GF-D8 (cell line): ENCODE results near the gene IGSF3.
"Not testable (repeated sequence)": the region's sequence is repeated elsewhere in the genome, so short reads cannot be mapped to it uniquely, and the experiment has no call there.

ENCODE experiments used
- DNase-seq: peaks from one replicate; lab custom pipeline; 2025; lab: John Stamatoyannopoulos, UW

Gene IGSF3

GRCh38 chr1:116596742-116597307 is 70.7 kb downstream of the IGSF3 start:
- not testable (repeated sequence) for DNase-seq

- DNase-seq = not testable (repeated sequence)
These were observed 71.4 kb downstream of the IGSF3 start for GRCh38 chr1:116595946-116596741.

DNA sequence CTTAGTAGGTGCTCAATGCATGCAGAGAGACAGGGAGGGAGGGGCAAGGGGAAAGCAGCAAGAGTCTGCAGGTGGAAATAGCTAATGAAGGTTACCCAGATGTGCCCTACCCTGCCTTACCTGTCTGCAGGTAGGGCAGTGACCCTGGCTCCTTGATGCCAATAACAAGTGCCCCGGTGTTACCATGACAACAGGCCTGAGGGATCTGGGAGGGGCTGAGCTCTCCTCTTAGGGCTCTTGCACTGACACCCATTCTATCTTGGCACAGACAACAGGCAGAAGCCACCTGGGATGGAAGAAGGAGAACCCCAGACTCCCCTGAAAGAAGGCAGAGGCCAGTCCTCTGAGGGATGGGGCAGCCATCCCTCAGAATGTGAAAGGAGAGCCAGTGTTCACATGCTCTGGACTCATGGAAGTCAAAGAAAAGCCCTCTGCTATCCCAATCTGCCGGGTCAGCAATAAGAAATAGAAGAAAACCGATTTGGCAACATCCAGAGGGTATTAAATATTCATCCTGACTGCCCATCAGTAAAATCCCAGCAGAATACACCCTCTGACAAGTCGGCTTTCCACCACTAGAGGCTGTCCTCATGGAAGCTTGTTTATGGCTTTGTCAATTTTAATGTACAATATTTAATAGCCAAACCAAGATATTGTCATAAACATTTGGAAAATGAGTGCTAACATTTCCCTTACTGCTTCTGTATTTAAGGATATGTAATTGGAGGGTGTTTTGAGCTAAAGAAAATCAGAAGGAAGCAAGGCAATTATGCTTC is 72.3 kb downstream of the IGSF3 start:
- DNase-seq = not testable (repeated sequence)

- DNase-seq = not testable (repeated sequence)
These were observed 73.6 kb downstream of the IGSF3 start for GRCh38 chr1:116593977-116594376.

DNA sequence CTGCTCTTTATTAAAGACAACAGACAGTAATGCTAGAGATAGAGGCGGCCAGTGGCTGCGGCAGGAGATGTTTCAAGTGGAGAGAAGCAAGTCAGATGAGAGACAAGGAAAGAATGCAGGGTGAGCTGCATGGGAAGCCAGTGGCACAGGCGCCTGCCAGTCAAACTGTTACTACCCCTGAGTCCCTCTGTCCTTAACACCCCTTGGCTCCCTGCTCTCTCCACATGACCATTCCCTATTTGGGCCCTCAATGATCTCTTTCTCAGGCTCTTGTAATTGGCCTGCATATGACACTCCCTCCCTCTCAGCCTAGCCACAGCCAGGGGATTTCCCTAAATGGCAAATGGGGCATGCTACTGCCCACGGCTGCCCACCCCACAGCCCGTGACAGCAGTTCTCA is 74.1 kb downstream of the IGSF3 start:
- DNase-seq = not testable (repeated sequence)

- DNase-seq = not testable (repeated sequence)
These were observed 75.5 kb downstream of the IGSF3 start for GRCh38 chr1:116591951-116592605.

DNA sequence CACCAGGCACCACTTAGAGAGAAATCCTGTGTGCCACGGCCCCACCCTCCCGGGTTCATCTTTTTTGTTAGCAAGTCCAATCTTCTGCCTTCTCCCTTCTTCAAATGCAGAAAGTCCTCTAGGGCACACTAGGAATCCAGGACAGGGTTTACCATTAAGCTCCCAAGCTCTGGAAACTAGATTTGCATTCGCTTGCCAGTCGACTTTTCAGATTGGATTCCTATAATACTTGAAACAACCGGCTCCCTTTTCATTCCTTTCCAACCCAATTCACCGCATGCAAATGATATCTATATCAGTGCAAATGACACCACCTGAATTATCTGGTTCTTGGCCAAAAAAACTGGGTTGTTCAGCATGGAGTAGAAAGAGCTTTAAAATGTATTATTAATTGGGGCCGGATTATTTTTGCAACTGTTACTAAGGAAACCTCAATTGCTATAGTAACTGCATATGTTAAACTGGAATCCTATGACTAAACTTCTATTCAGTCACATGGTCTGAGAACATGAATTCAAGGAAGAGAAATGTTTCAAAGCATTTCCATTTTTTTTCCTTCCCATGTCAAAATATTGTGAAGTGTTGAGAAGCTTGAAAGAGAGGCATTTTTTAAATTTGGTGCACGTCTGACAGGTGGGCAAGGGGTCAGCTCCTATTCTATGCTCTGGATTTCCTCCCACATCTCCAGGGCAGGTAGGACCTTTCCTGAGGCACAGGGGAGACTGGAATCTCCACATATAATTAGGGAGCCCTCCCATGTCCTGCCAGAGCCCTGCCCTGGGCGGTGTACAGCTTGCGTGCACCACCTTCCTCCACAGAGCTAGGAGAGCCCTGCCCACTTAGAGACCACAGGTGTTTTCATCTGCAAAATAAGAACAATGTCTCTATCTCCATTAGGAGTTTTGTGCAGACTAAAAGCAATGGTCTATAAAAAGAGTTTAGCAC is 76.3 kb downstream of the IGSF3 start:
- not testable (repeated sequence) for DNase-seq

- DNase-seq = not testable (repeated sequence)
These were observed 77.1 kb downstream of the IGSF3 start for GRCh38 chr1:116590359-116591005.

- not testable (repeated sequence) for DNase-seq
These were observed 78.3 kb downstream of the IGSF3 start for GRCh38 chr1:116589101-116589735.

DNA sequence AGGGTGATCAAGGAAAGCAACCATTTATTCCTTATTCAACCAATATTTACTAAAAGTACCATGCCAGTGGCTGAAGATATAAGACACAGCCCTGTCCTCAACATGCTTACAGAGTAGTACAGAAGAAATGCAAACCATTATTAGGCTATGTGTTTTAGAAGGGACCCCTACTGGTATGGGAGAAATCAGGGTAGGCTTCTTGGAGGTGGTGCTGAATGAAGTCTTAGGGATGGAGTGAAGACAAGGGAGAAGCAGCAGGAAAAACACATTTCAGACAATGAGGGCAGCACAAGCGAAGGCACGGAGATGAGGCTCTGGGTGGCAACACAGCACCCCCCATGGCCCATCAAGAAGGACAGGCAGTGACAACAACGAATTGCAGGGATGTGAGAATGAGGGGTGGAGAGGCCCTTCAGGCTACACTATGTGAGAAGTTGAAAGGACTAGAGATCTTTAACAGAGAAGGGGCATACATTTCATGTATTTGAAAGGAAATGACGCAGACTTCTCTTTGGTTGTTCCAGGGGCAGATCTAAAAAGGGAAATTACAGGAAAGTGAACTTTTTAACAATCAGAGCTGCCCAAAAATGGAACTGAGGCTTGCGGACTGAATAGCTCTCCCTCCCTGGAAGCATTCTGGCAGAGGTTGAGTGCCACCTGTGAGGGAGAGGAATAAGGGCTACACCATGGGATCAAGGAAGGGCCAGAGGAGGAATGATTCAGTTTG is 79.9 kb downstream of the IGSF3 start:
- DNase-seq = no peak

- DNase-seq = no peak
These were observed 80.8 kb downstream of the IGSF3 start for GRCh38 chr1:116586741-116587143.

DNA sequence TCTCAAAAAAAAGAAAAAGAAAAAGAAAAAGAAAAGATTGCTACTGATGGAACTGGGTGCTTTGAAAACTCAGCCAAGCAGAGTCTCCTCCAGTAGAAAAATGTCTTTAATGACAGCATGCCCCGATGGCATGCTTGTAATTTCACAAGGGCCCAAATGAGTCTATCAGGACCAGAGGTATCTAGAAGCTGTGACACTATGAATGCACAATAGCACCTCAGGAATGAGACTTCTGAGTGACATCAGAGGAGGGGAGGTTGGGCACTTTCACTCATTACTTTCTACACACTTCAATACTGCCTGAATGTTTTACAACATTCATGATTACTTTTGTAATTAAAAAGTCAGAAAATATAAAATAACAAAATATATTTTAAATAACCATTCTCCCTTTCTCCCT is 81.6 kb downstream of the IGSF3 start:
- DNase-seq = no peak

DNA sequence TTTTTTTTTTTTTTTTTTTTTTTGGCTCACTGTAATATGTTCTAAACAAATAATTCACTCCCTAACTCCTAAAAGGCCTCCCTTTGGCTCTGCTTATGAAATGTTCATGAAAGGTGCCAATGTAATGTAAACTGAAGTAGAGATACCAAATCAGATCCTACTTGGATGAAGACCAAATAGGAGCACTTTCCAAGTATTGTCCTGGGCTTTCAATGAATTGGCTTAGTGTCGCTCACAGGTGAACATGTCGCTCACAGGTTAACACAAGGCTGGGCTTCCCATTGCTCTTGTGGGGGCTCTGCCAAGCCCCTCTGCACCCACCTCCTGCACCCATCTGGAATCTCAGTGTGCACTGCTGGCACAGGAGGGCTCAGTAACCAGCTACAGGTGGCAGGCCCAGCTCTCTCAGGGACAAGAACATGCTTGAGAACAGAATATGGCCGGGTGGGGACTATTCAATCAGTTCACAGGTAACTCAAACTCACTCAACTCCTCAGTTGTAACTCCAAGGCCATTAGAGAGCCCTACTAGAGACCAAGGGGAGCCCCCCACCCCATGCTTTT is 86.1 kb downstream of the IGSF3 start:
- DNase-seq = no peak

- no peak for DNase-seq
These were observed 86.8 kb downstream of the IGSF3 start for GRCh38 chr1:116580446-116581322.

DNA sequence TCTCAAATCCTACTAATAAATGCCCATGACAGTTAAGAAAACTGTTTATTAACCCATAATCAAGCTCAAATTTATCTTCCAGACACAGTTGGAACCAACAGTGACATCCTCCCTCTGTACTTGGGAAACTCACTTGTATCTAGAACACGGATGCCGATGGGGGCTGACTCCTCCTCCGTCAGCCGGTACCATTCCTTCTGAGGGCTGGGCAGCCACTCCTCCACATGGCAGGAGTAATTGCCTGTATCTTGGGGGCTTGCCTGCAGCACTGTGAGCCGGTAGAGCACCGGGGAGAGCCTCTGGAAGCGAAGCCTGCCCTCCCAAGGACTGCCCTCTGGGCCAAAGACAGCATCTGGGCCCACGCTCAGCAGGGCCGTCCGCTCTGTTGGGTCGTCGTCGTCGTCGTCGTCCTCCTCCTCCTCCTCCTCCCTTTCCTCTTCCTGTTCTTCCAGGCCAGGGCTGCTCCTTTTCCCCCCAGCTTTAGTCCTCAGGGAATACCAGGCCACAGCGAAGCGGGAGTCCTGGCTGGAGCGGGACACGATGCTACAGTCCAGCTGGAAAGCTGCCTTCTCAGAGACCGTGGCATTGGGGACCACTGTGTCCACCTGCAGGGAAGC is 88.2 kb downstream of the IGSF3 start:
- no peak for DNase-seq

- DNase-seq = no peak
These were observed 89.0 kb downstream of the IGSF3 start for GRCh38 chr1:116578581-116578980.

- DNase-seq = no peak
These were observed 89.7 kb downstream of the IGSF3 start for GRCh38 chr1:116577759-116578314.
